CD14-positive monocyte (primary cell): ENCODE measurements around the gene MCOLN2. TPM values are rescaled to one million over a fixed set of nuclear protein-coding genes. Genes with fewer than 3 reads are reported as not detected.

ENCODE experiments used
- DNase-seq, 3 donors: peaks; one replicate each; pipeline ENCODE4 v3.0.0-alpha.2; 2011 to 2022
- H2AFZ ChIP-seq: 2 replicates; pipeline ENCODE4 v1.6.0; 2012; ENCODE audit warnings: mild to moderate bottlenecking, low read depth, low read length, inconsistent platforms; ENCODE audit not compliant: insufficient read depth, poor library complexity, severe bottlenecking
- H3K27ac ChIP-seq, 2 donors: 1 replicate in 1 of 2; 2 replicates in 1 of 2; pipeline ENCODE4 v1.5.1; 2012 to 2013; ENCODE audit warnings: low read length in 2 of 2, control low read depth in 1 of 2, inconsistent platforms in 1 of 2, low read depth in 1 of 2, mild to moderate bottlenecking in 1 of 2
- H3K27me3 ChIP-seq, 2 donors: one replicate each; pipeline versions ENCODE4 v1.6.0 to v1.6.1; 2011 to 2013; ENCODE audit warnings: low read length in 2 of 2; ENCODE audit not compliant: control insufficient read depth in 2 of 2, insufficient read depth in 2 of 2
- H3K36me3 ChIP-seq, 2 donors: replicated peaks in 1 of 2; 1 replicate in 1 of 2; 2 replicates in 1 of 2; pipeline versions ENCODE4 v1.5.1 to v1.6.1; 2012 to 2013; ENCODE audit warnings: low read length in 2 of 2, control low read depth in 1 of 2, inconsistent platforms in 1 of 2, mild to moderate bottlenecking in 1 of 2; ENCODE audit not compliant: insufficient read depth in 2 of 2, control insufficient read depth in 1 of 2
- H3K4me1 ChIP-seq, 2 donors: 1 replicate in 1 of 2; 2 replicates in 1 of 2; pipeline versions ENCODE4 v1.5.1 to v1.6.1; 2012 to 2013; ENCODE audit warnings: low read length in 2 of 2, control low read depth in 1 of 2, inconsistent platforms in 1 of 2, mild to moderate bottlenecking in 1 of 2, moderate library complexity in 1 of 2; ENCODE audit not compliant: insufficient read depth in 2 of 2, control insufficient read depth in 1 of 2
- H3K4me2 ChIP-seq: replicated peaks from 2 replicates; pipeline ENCODE3; 2012; ENCODE audit warnings: low read length, moderate library complexity, mild to moderate bottlenecking; ENCODE audit not compliant: poor library complexity, severe bottlenecking; ENCODE audit errors: extremely low read depth
- H3K4me3 ChIP-seq, 3 experiments: fragments of 200-600 bp in 1 of 3; sonication (generic) in 1 of 3; replicated peaks in 1 of 3; 1 replicate in 2 of 3; 2 replicates in 1 of 3; pipeline ENCODE4 v1.5.1; 2011 to 2013; ENCODE audit warnings: low read length in 3 of 3, mild to moderate bottlenecking in 3 of 3, control low read depth in 2 of 3, low read depth in 2 of 3, inconsistent platforms in 1 of 3, moderate library complexity in 1 of 3
- H3K79me2 ChIP-seq: 2 replicates; pipeline ENCODE4 v1.6.0; 2012; ENCODE audit warnings: mild to moderate bottlenecking, control low read depth, inconsistent platforms, low read length, moderate library complexity; ENCODE audit not compliant: insufficient read depth
- H3K9ac ChIP-seq: 2 replicates; pipeline ENCODE4 v1.6.0; 2017; ENCODE audit warnings: low read length, mild to moderate bottlenecking; ENCODE audit not compliant: insufficient read depth, poor library complexity, severe bottlenecking
- H3K9me3 ChIP-seq, 2 donors: replicated peaks in 1 of 2; 1 replicate in 1 of 2; 2 replicates in 1 of 2; pipeline versions ENCODE4 v1.5.1 to v1.6.1; 2012 to 2013; ENCODE audit warnings: low read length in 2 of 2, control low read depth in 1 of 2; ENCODE audit not compliant: control insufficient read depth in 1 of 2, insufficient read depth in 1 of 2
- H4K20me1 ChIP-seq: 2 replicates; pipeline ENCODE4 v1.6.0; 2012; ENCODE audit warnings: mild to moderate bottlenecking, low read length, control low read depth, moderate library complexity; ENCODE audit not compliant: insufficient read depth
- H3K27ac Mint-ChIP-seq, 7 donors: one replicate each; pipeline ENCODE4 v1.8.0; 2020; ENCODE audit warnings: mild to moderate bottlenecking in 7 of 7, mixed read lengths in 7 of 7, moderate library complexity in 6 of 7, inconsistent platforms in 2 of 7
- H3K27me3 Mint-ChIP-seq, 3 donors: one replicate each; pipeline ENCODE4 v1.8.0; 2021 to 2022; ENCODE audit warnings: low read depth in 3 of 3, mild to moderate bottlenecking in 3 of 3, mixed read lengths in 3 of 3, moderate library complexity in 3 of 3, inconsistent platforms in 1 of 3
- H3K36me3 Mint-ChIP-seq, 2 donors: one replicate each; pipeline ENCODE4 v1.8.0; 2020; ENCODE audit warnings: mixed read lengths in 2 of 2, inconsistent platforms in 1 of 2, mild to moderate bottlenecking in 1 of 2
- H3K4me1 Mint-ChIP-seq: one replicate; pipeline ENCODE4 v1.8.0; 2020; ENCODE audit warnings: mild to moderate bottlenecking, mixed read lengths
- H3K4me3 Mint-ChIP-seq, 2 donors: one replicate each; pipeline ENCODE4 v1.8.0; 2020; ENCODE audit warnings: mild to moderate bottlenecking in 2 of 2, mixed read lengths in 2 of 2, moderate library complexity in 1 of 2
- H3K9me3 Mint-ChIP-seq, 7 donors: one replicate each; pipeline ENCODE4 v1.8.0; 2020 to 2022; ENCODE audit warnings: mixed read lengths in 7 of 7, mild to moderate bottlenecking in 6 of 7, moderate library complexity in 6 of 7, inconsistent platforms in 2 of 7
- WGBS: methylation state at CpG from one replicate; pipeline ENCODE4 v1.1.5; 2013; ENCODE audit warnings: missing lambda C conversion rate; ENCODE audit not compliant: insufficient coverage; 5-methylcytosine and 5-hydroxymethylcytosine counted together
- intact Hi-C, 2 donors: fragments of 100-400 bp; cut with micrococcal nuclease; formaldehyde crosslinking; loops; one replicate each; pipeline versions ENCODE4 v1.15.0 to v1.15.1; 2023
- polyA plus RNA-seq, 3 donors: library from polyadenylated mRNA; depleted of rRNA in 1 of 3; unstranded in 2 of 3; stranded (reverse) in 1 of 3; fragments of 300-500 nt in 2 of 3; fragments of >200 nt in 1 of 3; fragmentation: Illumina TruSeq in 2 of 3; gene quantifications; 1 replicate in 2 of 3; 2 replicates in 1 of 3; pipeline ENCODE4 v1.2.3, GENCODE V29; 2012 to 2021
- TF ChIP-seq, protein P1 (sequence below): fragments of 200-600 bp; IDR thresholded peaks from one replicate; pipeline ENCODE4 v1.8.0; 2022; ENCODE audit warnings: antibody characterized with exemption, mild to moderate bottlenecking

Gene MCOLN2
- polyA plus RNA-seq, 3 donors, result 0.51 to 2.7 (median 1.1) TPM

DNA sequence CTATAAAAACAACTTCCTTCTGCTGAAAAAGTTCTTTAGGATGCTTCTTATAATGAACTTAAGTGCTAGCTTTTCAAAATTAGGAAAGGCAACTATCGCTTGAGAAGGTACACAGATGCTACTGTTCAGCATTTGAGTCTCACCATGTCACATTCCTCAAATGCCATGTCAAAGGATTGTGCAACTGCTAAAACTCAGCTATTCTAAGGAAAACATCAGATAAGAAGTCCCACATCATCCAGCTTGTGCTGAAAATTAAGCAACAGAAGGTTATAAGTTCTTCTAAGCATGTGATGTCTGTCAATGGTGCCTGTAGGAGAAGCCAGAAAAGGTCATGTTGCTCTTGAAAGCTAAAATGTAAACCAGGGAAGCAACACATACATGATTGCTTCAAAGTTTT, 36.5 kb downstream of the MCOLN2 start:
- Histone ChIP-seq H3K4me2 (no peak overlapping the region), H3K4me3 (no peak overlapping the region), H3K9me3 (peaks cover 0 to under 1% of the 10 kb centered on the region in 2 donors), H3K36me3 (no peaks in the 10 kb centered on the region), H3K4me1 (no peaks in the 10 kb centered on the region), H2AFZ (no peak overlapping the region), H3K79me2 (no peaks in the 10 kb centered on the region), H3K9ac (no peak overlapping the region), H3K27ac (no peak overlapping the region), H4K20me1 (no peaks in the 10 kb centered on the region), H3K27me3 (no peaks in the 10 kb centered on the region)
- H3K27ac Mint-ChIP-seq, result no peak overlapping the region
- DNase-seq, result no peak
- H3K4me3 Mint-ChIP-seq, result no peak overlapping the region
- TF ChIP-seq, protein P1, sequence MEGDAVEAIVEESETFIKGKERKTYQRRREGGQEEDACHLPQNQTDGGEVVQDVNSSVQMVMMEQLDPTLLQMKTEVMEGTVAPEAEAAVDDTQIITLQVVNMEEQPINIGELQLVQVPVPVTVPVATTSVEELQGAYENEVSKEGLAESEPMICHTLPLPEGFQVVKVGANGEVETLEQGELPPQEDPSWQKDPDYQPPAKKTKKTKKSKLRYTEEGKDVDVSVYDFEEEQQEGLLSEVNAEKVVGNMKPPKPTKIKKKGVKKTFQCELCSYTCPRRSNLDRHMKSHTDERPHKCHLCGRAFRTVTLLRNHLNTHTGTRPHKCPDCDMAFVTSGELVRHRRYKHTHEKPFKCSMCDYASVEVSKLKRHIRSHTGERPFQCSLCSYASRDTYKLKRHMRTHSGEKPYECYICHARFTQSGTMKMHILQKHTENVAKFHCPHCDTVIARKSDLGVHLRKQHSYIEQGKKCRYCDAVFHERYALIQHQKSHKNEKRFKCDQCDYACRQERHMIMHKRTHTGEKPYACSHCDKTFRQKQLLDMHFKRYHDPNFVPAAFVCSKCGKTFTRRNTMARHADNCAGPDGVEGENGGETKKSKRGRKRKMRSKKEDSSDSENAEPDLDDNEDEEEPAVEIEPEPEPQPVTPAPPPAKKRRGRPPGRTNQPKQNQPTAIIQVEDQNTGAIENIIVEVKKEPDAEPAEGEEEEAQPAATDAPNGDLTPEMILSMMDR, result no peak
- no CpG with 5 or more reads among the region's 1 CpG for WGBS
- peaks cover 2% of the 10 kb centered on the region for H3K4me1 Mint-ChIP-seq
- peaks cover 0 to 7% (median 1%) of the 10 kb centered on the region in 7 donors for H3K9me3 Mint-ChIP-seq
- H3K27me3 Mint-ChIP-seq, result peaks cover 12 to 17% (median 13%) of the 10 kb centered on the region in 3 donors
- intact Hi-C loops, result no loop called here
- peaks cover 2 to 4% of the 10 kb centered on the region in 2 donors for H3K36me3 Mint-ChIP-seq

DNA sequence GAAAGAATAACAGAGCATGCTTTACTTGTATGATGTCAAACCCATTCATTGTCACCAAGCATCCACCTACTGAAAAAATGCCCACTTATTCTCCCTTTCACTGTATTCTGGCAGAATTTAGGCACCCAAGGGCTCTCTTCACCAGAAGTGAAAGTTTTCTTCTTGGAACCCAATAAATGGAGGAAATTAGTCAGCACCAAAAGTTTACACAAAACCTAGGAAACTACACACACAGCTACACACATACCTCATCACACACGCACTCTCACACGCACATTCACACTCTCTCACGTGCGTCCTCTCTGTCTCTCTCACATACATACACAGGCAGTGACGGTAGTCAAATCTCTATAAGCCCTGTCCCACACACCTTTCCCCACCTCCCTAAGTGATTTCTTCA, 37.6 kb downstream of the MCOLN2 start:
- H3K27ac Mint-ChIP-seq, result peak overlapping the region in 1 of 7 donors; percentile 1
- H3K27me3 Mint-ChIP-seq, result peaks cover 10 to 19% (median 13%) of the 10 kb centered on the region in 3 donors
- peaks cover 4% of the 10 kb centered on the region in 2 donors for H3K36me3 Mint-ChIP-seq
- H3K4me1 Mint-ChIP-seq, result peaks cover 11% of the 10 kb centered on the region
- Histone ChIP-seq H3K27ac (no peak overlapping the region), H4K20me1 (no peaks in the 10 kb centered on the region), H2AFZ (no peak overlapping the region), H3K9me3 (peaks cover 0 to 5% of the 10 kb centered on the region in 2 donors), H3K79me2 (no peaks in the 10 kb centered on the region), H3K4me1 (peaks cover 3 to 5% of the 10 kb centered on the region in 2 donors), H3K4me2 (no peak overlapping the region), H3K36me3 (no peaks in the 10 kb centered on the region), H3K9ac (no peak overlapping the region), H3K4me3 (no peak overlapping the region), H3K27me3 (no peaks in the 10 kb centered on the region)
- 89% methylated on average over 5 of the region's 5 CpGs for WGBS
- peaks cover 4 to 10% (median 9%) of the 10 kb centered on the region in 7 donors for H3K9me3 Mint-ChIP-seq
- no peak overlapping the region for H3K4me3 Mint-ChIP-seq
- TF ChIP-seq, protein P1, result no peak
- DNase-seq, result no peak
- intact Hi-C loops, result no loop called here
